ENCODE data around the gene WDR17. TPM values are rescaled to one million over a fixed set of nuclear protein-coding genes. Genes with fewer than 3 reads are reported as not detected.
A peak's percentile ranks its signal among the peaks of the same experiment; 100 is the strongest.

Gene WDR17
- total and polyA plus RNA-seq, 2 of the 13 experiments (the other 11 are each of a cell fraction or from before 2014, with no cell fraction given) = not detected

DNA sequence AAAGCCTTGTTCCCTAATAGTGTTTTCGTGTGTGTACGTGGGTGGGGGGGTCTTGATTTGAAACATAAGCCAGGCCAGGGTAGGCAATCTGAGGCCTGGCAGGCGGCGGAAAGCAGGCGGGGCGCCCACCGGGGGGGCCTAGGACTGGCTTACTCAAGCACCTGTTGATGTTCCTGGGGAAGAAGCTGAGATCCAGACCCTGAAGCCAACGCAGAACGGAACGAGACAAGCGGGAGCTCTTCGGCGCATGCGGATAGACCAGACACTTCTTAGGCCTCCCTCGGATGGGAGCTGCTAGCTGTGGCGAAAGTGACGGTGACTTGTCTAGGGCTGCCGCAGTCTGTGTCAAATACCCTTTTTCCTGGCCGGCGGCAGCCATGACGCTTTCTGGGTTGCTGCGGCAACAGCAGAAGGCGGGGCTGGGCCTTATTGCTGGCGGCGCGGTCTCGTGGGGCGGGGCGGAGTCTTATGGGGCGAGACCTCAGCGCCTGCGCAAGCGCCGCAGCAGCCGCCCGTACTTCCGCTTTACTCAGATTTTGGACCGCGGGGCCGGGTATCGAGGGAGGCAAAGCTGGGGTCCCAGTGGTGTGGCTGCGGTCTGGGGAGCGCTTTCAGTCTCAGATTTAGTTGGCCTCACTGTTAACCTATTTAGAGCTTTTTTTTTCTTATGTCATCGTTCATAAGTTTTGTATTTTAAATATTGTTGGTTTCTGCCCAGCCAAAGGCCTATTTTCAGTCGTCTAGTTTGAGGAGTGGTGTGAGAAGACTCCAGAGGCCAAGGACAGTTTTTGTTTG is 129.7 kb downstream of the WDR17 start, which contains the start of gene SPATA4 (continued):
- TF ChIP-seq ZNF225 (CRISPR knock-in tag; IDR thresholded peaks at IDR 0.05) (peak; percentile 87; the same call in 1 of the 2 replicates), CERS6 (CRISPR knock-in tag; IDR thresholded peaks at IDR 0.05) (no peak), ARID2 (CRISPR knock-in tag; IDR thresholded peaks at IDR 0.05; ENCODE audit: borderline replicate concordance) (no peak), FOXK1 (CRISPR knock-in tag; IDR thresholded peaks at IDR 0.05; ENCODE audit: borderline replicate concordance, low read depth) (peak; percentile 68; the same call in 1 of the 2 replicates), ZBTB21 (CRISPR knock-in tag; IDR thresholded peaks at IDR 0.05) (no peak), ZBED4 (CRISPR knock-in tag; IDR thresholded peaks at IDR 0.05; ENCODE audit: borderline replicate concordance) (no peak), SUZ12 (IDR thresholded peaks at IDR 0.05; ENCODE audit: low read depth, low read length) (no peak), SP1 (IDR thresholded peaks at IDR 0.05) (no peak), SP1 (CRISPR knock-in tag; IDR thresholded peaks at IDR 0.05) (no peak), PITX1 (CRISPR knock-in tag; IDR thresholded peaks at IDR 0.05) (0 out of 2 replicates have a peak, but pooled peaks have one; percentile 39), ETS1 (CRISPR knock-in tag; IDR thresholded peaks at IDR 0.05) (no peak), ZSCAN12 (CRISPR knock-in tag; IDR thresholded peaks at IDR 0.05) (no peak)
- TF ChIP-seq, protein P1, sequence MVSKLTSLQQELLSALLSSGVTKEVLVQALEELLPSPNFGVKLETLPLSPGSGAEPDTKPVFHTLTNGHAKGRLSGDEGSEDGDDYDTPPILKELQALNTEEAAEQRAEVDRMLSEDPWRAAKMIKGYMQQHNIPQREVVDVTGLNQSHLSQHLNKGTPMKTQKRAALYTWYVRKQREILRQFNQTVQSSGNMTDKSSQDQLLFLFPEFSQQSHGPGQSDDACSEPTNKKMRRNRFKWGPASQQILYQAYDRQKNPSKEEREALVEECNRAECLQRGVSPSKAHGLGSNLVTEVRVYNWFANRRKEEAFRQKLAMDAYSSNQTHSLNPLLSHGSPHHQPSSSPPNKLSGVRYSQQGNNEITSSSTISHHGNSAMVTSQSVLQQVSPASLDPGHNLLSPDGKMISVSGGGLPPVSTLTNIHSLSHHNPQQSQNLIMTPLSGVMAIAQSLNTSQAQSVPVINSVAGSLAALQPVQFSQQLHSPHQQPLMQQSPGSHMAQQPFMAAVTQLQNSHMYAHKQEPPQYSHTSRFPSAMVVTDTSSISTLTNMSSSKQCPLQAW (CRISPR knock-in tag; IDR thresholded peaks at IDR 0.05) = peak; percentile 46; the same call in 1 of the 2 replicates
- TF ChIP-seq, protein P2, sequence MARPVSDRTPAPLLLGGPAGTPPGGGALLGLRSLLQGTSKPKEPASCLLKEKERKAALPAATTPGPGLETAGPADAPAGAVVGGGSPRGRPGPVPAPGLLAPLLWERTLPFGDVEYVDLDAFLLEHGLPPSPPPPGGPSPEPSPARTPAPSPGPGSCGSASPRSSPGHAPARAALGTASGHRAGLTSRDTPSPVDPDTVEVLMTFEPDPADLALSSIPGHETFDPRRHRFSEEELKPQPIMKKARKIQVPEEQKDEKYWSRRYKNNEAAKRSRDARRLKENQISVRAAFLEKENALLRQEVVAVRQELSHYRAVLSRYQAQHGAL (CRISPR knock-in tag; IDR thresholded peaks at IDR 0.05; ENCODE audit: not compliant biosample characterization) = no peak
- TF ChIP-seq, protein P3, sequence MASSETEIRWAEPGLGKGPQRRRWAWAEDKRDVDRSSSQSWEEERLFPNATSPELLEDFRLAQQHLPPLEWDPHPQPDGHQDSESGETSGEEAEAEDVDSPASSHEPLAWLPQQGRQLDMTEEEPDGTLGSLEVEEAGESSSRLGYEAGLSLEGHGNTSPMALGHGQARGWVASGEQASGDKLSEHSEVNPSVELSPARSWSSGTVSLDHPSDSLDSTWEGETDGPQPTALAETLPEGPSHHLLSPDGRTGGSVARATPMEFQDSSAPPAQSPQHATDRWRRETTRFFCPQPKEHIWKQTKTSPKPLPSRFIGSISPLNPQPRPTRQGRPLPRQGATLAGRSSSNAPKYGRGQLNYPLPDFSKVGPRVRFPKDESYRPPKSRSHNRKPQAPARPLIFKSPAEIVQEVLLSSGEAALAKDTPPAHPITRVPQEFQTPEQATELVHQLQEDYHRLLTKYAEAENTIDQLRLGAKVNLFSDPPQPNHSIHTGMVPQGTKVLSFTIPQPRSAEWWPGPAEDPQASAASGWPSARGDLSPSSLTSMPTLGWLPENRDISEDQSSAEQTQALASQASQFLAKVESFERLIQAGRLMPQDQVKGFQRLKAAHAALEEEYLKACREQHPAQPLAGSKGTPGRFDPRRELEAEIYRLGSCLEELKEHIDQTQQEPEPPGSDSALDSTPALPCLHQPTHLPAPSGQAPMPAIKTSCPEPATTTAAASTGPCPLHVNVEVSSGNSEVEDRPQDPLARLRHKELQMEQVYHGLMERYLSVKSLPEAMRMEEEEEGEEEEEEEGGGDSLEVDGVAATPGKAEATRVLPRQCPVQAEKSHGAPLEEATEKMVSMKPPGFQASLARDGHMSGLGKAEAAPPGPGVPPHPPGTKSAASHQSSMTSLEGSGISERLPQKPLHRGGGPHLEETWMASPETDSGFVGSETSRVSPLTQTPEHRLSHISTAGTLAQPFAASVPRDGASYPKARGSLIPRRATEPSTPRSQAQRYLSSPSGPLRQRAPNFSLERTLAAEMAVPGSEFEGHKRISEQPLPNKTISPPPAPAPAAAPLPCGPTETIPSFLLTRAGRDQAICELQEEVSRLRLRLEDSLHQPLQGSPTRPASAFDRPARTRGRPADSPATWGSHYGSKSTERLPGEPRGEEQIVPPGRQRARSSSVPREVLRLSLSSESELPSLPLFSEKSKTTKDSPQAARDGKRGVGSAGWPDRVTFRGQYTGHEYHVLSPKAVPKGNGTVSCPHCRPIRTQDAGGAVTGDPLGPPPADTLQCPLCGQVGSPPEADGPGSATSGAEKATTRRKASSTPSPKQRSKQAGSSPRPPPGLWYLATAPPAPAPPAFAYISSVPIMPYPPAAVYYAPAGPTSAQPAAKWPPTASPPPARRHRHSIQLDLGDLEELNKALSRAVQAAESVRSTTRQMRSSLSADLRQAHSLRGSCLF (CRISPR knock-in tag; IDR thresholded peaks at IDR 0.05; ENCODE audit: borderline replicate concordance) = no peak
